Thyroid gland (tissue), 4 donors: Measurements from ENCODE around the gene DAAM2.

Source experiments
- POLR2A ChIP-seq, 2 donors: fragments of 450-650 bp; IDR thresholded peaks; one replicate each; pipeline ENCODE4 v1.6.1; 2017; ENCODE audit warnings: antibody characterized with exemption in 2 of 2, mild to moderate bottlenecking in 2 of 2, moderate library complexity in 1 of 2
- TF ChIP-seq, protein P1 (sequence below), 6 experiments: fragments of 200-600 bp in 3 of 6; fragments of 450-650 bp in 3 of 6; sonication (generic) in 3 of 6; IDR thresholded peaks; one replicate each; pipeline ENCODE4 v1.5.1; 2016 to 2019; ENCODE audit warnings: antibody characterized with exemption in 6 of 6, mild to moderate bottlenecking in 2 of 6, inconsistent platforms in 1 of 6, moderate library complexity in 1 of 6

DNA sequence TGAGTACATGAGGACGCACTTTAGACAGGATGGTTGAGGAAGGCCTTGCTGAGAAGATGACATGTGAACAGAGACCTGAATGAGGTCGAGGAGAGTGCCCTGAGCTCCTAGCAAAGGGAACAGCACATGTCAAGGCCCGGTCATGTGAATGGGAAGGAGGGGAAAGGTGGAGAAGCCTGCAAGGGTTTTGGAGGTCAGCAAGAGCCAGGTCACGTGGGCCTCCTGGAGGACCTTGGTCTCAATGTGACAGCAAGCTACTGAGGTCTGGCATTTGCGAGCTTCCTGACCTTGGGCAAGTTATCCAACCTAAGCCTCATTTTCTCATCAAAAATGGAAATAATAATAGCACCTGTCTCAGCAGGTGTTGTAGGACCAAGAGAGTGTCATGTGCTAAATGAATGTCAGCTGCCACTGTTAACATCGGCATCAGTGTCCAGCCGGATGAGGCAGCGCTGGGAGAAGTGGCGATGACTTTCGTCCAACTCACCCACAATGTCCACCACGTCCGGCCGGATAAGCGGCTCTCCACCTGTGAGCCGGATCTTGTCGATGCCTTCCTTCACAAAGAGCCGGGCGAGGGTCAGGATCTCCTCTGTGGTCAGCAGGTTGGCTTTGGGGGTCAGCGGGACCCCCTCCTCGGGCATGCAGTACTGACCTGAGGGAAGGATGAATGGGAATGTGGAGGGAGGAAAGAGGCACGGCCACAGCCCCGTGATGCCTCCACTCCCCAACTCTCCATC lies 133.2 kb downstream of the DAAM2 start:
- TF ChIP-seq, protein P1, sequence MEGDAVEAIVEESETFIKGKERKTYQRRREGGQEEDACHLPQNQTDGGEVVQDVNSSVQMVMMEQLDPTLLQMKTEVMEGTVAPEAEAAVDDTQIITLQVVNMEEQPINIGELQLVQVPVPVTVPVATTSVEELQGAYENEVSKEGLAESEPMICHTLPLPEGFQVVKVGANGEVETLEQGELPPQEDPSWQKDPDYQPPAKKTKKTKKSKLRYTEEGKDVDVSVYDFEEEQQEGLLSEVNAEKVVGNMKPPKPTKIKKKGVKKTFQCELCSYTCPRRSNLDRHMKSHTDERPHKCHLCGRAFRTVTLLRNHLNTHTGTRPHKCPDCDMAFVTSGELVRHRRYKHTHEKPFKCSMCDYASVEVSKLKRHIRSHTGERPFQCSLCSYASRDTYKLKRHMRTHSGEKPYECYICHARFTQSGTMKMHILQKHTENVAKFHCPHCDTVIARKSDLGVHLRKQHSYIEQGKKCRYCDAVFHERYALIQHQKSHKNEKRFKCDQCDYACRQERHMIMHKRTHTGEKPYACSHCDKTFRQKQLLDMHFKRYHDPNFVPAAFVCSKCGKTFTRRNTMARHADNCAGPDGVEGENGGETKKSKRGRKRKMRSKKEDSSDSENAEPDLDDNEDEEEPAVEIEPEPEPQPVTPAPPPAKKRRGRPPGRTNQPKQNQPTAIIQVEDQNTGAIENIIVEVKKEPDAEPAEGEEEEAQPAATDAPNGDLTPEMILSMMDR (IDR thresholded peaks at IDR 0.05): no peak
- TF ChIP-seq POLR2A (IDR thresholded peaks at IDR 0.05): no peak
